GM21423 (cell line): ENCODE results near the gene MED19.
"Not testable (repeated sequence)": the region's sequence is repeated elsewhere in the genome, so short reads cannot be mapped to it uniquely, and the experiment has no call there.

ENCODE experiments used
- ATAC-seq: cut with Tn5 transposase; IDR thresholded peaks from one replicate; pipeline ENCODE4 v1.9.1; 2021; ENCODE audit warnings: mild to moderate bottlenecking, moderate library complexity; ENCODE audit not compliant: unreplicated experiment

The MED19 gene

DNA sequence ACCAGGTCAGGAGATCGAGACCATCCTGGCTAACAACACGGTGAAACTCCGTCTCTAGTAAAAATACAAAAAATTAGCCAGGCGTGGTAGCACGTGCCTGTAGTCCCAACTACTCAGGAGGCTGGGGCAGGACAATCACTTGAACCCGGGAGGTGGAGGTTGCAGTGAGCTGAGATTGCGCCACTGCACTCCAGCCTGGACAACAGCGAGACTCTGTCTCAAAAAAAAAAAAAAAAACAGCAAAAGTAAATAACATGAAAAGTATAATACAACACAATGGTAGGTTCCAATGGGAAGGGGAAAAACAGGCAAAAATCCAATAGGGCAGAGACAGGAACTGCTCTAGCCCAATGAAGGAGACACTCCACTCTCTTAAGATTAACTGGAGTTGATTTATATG lies 6.6 kb downstream of the MED19 start:
- not testable (repeated sequence) for ATAC-seq

DNA sequence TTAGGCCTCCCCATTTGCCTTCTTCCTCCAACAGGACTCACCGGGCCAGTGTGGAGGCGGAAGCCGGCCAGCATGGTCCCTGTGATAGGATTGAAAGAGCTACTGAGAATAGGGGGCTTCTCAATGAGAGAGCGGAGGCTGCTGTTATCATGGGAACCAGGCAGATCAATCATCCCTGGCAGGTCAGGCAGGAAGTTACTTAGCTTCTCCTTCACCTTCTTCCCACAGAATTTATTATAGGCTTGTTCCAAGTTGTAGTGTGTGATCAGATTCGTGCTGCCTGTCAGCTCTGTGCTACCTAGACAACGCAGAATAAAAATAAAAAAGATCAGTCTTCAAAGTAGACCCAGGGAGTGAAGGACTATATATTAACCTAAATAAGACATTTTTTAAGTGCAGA lies 7.1 kb downstream of the MED19 start:
- ATAC-seq: no peak

DNA sequence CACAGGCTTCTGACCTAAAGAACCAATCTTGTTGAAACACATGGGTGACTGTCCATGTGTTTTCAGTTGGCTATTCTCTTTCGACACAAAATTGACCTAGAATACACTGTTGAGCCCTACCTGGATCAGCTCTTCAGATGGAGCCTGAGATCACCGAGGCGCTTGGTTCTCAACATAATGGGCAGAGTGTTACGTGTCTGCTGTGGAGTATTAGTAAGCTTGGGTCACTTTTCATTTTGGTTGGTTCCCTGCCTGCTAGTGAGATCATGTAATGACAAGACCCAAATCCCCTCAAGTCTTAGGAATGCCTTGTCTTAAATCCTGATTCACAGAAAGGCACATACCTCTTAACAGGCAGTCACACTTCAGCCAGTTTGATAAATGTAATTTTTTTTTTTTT lies 8.7 kb downstream of the MED19 start:
- ATAC-seq: no peak

DNA sequence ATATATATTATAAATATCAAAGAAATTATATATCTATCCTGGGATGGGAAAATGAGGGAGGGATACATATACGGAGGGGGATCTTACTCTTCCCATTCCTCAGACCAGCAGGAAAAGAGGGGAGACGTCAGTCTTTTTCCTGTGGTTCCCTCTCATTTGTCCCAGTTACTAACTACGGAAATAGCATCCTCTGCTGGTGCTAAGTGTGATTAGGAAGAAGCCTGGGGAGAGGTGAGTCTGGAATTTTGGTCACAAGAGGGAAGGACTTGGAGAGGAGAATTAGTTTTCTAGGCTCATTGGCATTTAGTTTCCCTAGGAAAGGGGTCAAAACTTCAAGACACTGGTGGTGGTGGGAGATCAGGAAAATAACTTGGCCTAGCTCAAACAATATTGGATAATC lies 11.6 kb downstream of the MED19 start:
- no peak for ATAC-seq

DNA sequence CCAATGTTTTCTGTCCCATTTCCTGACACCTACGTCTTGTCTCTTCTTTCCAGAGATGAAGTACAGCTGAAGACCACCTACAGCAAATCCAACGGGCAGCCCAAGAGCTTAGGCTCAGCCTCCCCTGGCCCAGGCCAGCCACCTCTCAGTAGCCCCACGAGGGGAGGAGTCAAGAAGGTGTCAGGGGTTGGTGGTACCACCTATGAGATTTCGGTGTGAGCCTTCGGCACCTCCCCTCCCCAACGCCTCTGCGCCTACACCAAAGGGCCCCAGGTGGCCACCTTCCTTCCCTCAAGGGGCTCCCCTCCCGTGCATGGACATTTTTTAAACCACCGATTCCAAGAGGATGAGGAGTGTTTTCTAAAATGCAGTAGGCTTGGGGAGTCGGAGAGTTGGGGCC lies 12.2 kb downstream of the MED19 start:
- ATAC-seq: no peak

DNA sequence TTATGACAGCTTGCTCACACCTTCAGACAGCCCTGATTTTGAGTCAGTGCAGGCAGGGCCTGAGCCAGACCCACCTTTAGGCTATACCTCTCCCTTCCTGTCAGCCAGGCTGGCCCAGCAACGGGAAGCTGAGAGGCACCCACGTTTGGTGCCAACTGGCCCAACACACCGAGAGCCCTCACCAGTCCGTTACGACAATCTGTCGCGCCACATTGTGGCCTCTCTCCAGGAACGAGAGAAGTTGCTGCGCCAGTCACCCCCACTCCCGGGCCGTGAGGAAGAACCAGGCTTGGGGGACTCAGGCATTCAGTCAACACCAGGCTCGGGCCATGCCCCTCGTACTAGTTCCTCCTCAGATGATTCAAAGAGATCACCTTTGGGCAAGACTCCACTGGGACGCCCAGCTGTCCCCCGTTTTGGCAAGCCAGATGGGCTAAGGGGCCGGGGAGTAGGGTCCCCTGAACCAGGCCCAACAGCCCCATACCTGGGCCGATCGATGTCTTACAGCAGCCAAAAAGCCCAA lies 13.1 kb downstream of the MED19 start:
- ATAC-seq: no peak

DNA sequence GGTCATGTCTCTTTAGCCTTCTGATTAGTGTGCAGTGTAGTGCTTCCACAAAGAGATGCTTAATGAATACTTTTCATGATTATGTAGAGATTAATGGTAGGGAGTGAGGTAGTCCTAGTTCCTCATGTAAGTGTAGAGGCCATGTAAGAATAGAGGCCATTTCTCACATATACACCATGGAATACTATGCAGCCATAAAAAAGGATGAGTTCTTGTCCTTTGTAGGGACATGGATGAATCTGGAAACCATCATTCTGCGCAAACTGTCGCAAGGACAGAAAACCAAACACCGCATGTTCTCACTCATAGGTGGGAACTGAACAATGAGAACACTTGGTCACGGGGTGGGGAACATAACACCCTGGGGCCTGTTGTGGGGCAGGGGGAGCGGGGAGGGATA lies 21.5 kb downstream of the MED19 start:
- ATAC-seq: not testable (repeated sequence)

DNA sequence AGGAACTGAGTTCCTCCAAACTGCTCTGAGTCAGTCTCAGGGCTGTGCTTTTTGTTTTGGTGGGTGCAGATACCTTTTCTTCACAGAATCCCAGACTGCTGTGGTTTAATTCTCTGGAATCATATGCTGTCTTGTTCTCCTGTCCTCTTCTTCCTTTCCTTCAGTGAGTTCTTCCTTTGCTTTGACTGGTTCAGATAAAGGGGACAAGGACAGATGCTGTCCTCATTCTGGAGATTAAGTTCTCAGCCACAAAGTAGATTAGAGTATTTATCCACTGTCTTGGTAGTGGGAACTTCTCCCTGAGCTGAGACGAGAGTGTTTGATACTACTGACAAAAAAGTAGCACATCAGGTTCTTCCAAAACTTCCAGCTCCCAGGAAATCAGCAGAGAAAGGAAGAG lies 30.8 kb downstream of the MED19 start:
- ATAC-seq: no peak

DNA sequence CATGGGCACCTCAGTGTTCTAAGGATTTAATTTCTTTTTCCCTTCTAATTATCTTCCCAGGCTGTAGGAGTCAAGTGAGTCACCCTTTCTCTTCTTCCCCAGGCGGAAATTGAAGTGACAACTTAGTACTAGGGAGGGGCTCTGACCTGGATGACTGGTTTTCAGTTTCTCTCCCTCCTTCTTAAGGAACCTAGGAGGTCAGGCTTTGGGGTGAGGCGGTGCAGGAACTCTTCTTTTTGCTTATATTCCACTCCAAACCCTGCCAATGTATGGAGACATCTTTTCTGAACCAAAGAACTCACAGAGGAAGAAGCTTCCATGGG lies 31.5 kb downstream of the MED19 start:
- ATAC-seq: no peak

DNA sequence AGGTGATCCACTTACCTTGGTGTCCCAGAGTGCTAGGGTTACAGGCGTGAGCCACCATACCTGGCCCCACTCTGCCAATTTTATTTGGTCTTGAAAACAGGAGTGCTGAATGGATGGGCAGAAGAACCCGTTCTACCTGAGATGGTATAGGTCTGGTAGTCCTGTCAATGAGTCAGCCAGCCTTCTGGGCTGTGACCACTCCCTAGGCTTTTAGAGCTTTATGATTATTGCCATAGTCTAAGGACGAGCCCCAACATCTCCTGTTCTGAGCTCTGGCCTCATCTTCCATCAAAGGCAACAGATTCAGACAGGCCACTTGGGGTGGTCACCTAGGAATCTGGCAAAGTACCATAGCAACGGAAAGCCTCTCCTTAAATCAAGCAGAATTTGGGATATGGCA lies 32.6 kb downstream of the MED19 start:
- ATAC-seq: no peak

DNA sequence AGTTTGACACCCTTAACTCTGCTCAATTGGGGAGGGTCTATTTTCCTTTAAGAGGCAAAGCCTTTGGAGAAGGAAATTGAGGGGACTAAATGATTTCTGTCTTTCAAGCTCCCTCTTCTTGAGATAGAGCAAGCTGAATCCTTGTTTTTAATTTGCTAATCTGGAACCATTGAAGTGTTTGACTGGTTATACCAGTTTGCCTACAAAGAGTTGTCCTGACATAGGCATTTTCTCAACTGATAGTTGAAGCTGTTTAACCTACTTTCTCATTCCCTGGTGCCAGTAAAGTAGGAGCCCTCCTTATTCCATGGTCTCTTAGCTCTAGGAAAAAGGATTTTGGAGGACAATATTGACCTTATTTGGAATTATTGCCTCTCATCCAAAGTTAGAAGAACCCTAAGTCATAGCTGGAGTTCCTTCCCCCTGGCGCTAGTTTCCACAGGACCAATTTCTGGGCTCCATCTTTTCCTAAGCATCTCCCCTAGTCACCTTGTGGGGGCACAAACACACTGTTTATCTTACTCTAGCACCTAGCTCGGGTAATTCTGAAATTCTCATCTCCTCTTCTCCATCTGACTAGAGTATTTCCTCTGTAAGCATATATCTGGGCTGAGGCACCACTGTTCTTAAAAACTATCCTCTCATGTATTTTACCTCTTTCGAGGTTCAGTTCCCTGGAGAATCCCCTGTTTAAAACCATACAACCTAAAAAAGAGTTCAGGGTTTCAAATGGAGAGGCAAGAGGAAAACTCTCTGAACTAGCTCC lies 36.7 kb downstream of the MED19 start:
- no peak for ATAC-seq

DNA sequence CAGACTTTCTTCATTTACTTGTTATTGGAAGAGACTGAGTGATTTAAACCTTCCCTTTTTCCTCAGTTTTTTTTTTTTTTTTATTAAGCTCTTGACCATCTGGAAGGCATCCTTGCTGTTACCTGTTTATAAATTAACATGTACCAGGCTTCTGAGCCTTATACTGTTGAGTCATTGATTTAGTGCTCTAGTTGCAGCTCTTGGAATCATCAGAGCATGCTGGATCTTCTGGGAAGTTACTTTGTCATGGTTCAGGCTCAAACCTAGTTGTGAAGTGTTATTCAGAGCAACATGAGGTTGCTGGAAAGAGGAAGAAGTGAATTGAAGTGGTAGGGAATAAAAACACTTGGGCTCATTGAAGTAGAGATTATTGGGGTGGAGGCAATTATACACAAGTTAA lies 37.8 kb downstream of the MED19 start:
- ATAC-seq: no peak

DNA sequence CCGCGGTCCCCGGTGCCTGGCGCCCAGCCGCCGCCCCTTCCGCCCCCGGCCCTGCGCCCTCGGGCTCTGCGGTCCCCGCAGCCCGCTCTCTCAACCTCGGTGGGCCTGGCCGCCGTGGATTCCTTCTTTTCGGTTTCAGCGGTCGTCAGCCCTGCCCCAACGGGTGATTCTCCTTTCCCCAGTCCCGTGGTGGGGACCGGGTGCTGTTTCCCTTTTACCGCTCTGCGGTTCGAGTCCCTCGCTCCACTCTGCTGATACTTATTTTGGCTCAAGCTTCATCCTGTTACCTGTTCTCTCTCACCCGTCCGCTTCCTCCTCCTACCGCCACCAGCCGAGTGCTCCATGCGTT lies 43.6 kb downstream of the MED19 start:
- ATAC-seq: peak; percentile 8

DNA sequence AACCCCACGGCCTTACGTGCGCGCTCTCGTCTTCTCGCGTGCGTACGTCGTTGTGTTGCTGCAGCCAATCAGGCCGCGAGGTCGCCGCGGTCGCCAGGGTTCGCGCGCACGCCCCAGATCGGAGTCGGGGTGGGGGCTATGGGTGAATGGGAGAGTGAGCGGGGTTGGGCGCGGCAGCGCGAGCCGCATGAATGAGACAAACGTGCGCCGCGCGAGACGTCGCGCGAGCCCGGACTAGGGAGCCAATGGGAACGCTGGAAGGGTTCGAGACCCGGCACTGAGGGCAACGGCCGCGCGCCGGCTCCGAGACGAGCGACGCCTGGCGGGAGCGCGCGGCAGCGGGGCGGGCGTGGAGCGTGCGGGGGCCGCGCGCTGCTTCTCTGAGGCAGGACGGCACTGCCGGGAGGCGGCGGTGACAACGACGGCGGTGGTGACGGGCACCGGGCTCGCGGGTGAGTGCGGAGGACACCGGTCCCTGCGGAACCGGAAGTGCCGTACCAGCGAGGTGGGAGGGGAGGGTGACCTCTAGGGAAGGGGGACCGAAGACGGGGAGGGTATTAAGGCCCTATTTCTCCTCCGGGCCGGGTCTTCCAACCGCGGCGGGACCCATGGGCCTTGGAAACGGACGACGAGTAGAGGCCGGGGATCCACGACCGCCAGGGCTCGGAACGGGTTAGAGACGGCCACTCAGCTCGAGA lies 44.1 kb downstream of the MED19 start, which contains the start of gene ZDHHC5:
Gene ZDHHC5 (plus strand): TSS at position 379 of the 698 bp plus-strand sequence. CDS start 4,977 bp downstream, outside the sequence.
- peak; percentile 83 for ATAC-seq

DNA sequence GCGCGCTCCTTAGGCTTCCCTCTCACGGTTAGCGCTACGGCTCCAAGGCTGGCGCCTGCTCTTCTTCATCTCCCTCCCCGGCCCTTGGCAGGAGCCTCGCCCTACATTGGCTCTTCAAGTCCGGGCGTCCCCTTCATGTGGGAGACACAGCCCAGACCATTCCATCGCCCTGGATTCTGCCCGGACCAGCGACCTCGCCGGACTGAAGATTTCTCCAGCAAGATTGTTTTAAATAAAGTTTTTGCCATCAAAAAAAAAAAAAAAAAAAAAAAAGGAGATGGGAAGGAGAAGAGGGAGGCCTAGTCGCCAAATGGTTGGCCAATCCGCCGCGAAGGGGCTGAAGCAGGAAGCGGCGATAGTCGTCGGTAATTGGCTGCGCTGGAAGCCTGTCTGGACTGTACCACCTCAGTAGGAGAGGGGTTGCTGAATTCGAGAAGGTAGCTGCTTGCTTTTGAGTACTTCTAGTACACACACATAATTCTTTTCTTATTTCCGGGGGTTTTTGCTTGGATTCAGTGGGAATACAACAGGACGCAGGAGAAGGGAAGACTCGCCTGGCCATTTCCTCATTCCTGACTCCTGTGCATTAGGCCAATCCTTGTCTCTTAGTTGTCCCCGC lies 44.8 kb downstream of the MED19 start:
- ATAC-seq: peak; percentile 63

DNA sequence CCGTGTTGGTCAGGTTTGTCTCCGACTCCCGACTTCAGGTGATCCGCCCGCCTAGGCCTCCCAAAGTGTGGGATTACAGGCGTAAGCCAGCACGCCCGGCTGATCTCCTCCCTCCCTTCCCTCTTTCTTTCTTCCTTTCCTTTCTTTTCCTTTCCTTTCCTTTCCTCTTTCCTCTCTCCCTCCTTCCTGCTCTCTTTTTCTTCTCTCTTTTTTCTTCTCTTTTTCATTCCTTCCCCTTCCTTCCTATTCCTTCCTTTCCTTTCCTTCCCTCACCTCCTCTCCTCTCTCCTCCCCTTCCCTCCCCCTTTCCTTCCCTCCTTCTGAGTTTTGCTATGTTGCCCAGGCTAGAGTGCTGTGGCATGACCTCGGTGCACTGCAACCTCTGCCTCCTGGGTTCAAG lies 48.0 kb downstream of the MED19 start:
- ATAC-seq: no peak

DNA sequence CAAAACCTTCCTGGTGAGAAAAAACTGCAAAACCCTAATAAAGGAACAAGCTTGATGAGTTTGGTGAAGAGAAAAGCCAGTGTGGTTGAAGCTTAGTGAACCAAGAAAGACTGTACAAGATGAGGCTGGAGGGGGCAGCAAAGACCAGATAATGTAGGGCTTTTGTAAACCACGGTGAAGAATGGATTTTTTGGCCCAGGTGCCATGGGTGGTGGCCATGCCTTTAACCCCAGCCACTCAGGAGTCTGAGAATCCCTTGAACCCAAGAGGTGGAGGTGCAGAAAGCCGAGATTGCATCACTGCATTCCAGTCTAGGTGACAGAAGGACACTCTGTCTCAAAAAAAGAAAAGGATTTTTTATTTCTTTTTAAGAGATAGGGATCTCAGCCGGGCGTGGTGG lies 49.1 kb downstream of the MED19 start:
- no peak for ATAC-seq

DNA sequence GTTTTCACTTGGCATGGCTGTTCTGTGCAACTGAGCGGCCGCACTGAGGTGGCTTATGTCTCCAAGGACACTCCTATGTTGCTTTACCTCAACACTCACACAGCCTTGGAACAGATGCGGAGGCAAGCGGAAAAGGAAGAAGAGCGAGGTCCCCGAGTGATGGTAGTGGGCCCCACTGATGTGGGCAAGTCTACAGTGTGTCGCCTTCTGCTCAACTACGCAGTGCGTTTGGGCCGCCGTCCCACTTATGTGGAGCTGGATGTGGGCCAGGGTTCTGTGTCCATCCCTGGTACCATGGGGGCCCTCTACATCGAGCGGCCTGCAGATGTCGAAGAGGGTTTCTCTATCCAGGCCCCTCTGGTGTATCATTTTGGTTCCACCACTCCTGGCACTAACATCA lies 52.3 kb downstream of the MED19 start:
- no peak for ATAC-seq

DNA sequence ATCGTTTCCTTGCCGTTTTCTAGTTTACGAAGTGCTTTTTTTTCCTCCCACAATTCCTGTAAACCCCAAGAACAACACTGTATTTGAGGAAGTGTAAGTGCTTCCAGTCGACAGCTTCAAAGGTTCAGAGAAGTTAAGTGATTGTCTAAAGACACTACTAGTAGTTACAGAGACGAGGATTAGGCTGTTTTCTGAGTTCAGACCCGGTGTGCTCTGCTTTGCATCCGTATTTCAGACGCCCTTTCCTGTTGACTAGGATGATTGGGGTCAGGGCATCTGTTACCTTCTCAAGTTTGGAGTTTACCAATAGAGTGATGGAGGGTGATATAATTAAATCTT lies 54.0 kb downstream of the MED19 start:
- ATAC-seq: no peak

DNA sequence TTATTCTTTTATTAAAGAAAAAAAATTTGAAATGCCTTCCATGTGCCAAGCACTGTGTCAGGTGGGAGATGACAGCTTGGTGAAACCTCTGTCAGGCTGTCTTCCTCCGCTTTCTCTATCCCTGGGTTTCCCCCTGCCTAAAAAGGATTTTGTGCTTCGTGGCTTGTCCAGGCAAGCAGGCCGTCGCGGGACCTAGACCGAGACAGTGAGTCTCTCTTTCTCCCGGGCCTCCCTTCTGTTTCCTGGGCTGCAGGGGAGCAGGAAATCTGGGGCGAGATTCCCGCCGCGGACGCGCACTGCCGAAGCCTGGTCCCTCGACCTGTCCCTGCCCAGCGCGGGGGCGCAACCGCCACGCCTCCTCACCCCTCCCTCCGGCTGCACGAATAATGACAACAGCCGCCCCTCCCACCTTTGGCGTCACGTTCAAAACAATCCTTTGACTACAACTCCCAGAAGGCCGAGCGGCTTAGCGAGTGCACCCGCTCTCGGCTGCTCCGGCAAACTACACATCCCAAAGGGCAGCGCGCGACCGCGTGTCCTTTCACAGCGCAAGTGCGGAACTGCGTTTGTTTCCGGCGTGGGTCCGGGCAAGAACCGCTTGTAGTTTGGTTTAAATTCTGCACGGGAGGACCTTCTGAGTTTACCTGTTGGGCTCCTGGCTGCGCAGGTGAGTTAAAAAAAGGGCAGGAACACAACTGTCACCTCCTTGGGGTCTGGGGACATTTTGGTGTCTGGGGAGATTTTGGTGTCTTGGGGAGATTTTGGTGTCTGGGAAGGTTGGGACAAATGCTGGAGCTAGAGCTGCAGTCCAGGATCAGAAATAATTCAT lies 54.6 kb downstream of the MED19 start, which contains the start of gene CLP1:
Gene CLP1 (plus strand): TSS at position 569 of the 829 bp plus-strand sequence. CDS start 1,715 bp downstream, outside the sequence.
- ATAC-seq: peak; percentile 99

DNA sequence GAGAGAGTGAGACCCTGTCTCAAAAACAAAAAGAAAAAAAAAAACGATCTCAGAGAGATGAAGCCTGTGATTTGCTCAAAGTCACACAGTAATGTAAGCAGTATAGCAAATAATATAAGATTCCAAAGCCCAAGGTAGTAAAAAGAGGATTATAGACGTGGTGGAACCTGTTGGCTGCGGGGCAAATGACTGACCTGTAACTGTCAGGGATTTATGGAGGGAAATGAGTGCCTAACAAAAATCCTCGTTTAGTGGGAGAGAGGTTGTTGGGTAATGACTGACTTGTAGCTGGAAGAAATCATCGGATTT lies 55.2 kb downstream of the MED19 start:
- no peak for ATAC-seq
